HEK293 (cell line): Measurements from ENCODE around the gene MPV17L2.

Experiments used
- CTCF ChIP-seq: fragments of 450-650 bp; formaldehyde crosslinking; IDR thresholded peaks from 2 replicates; pipeline ENCODE4 v1.5.1; 2016; ENCODE audit warnings: missing biosample characterization, missing genetic modification characterization
- ELK4 ChIP-seq: IDR thresholded peaks from 2 replicates; pipeline ENCODE4 v1.6.1; 2011; ENCODE audit warnings: mild to moderate bottlenecking, low read depth, low read length, borderline replicate concordance
- PRDM10 ChIP-seq: fragments of 450-650 bp; formaldehyde crosslinking; IDR thresholded peaks from 2 replicates; pipeline ENCODE4 v1.5.1; 2016; ENCODE audit warnings: missing biosample characterization, missing genetic modification characterization
- REST ChIP-seq: fragments of 450-650 bp; formaldehyde crosslinking; IDR thresholded peaks from 2 replicates; pipeline ENCODE4 v1.5.1; 2016; ENCODE audit warnings: missing biosample characterization, missing genetic modification characterization
- SP2 ChIP-seq: fragments of 450-650 bp; formaldehyde crosslinking; IDR thresholded peaks from 2 replicates; pipeline ENCODE4 v1.5.1; 2016; ENCODE audit warnings: missing biosample characterization, missing genetic modification characterization
- ZBTB1 ChIP-seq: fragments of 450-650 bp; formaldehyde crosslinking; IDR thresholded peaks from 2 replicates; pipeline ENCODE4 v1.5.1; 2016; ENCODE audit warnings: missing biosample characterization, missing genetic modification characterization
- ZBTB17 ChIP-seq: fragments of 450-650 bp; formaldehyde crosslinking; IDR thresholded peaks from 2 replicates; pipeline ENCODE4 v1.5.1; 2016; ENCODE audit warnings: missing biosample characterization, missing genetic modification characterization
- ZNF239 ChIP-seq: fragments of 450-650 bp; formaldehyde crosslinking; IDR thresholded peaks from 2 replicates; pipeline ENCODE4 v1.5.1; 2016; ENCODE audit warnings: missing biosample characterization, missing genetic modification characterization
- ZNF24 ChIP-seq: fragments of 450-650 bp; formaldehyde crosslinking; IDR thresholded peaks from 2 replicates; pipeline ENCODE4 v1.5.1; 2016; ENCODE audit warnings: missing biosample characterization, missing genetic modification characterization
- ZNF350 ChIP-seq: fragments of 450-650 bp; formaldehyde crosslinking; IDR thresholded peaks from 2 replicates; pipeline ENCODE4 v1.5.0; 2017; ENCODE audit warnings: missing biosample characterization, mild to moderate bottlenecking, missing genetic modification characterization
- ZNF670 ChIP-seq: fragments of 450-650 bp; formaldehyde crosslinking; IDR thresholded peaks from 2 replicates; pipeline ENCODE4 v1.5.1; 2016; ENCODE audit warnings: missing biosample characterization, missing genetic modification characterization, low read depth
- ZNF837 ChIP-seq: fragments of 450-650 bp; formaldehyde crosslinking; IDR thresholded peaks from 2 replicates; pipeline ENCODE4 v1.5.1; 2016; ENCODE audit warnings: missing biosample characterization, missing genetic modification characterization

- TF ChIP-seq REST (no peak), CTCF (tag by site-specific recombination) (no peak), ELK4 (no peak), ZNF24 (no peak), PRDM10 (tag by site-specific recombination) (no peak), ZNF350 (no peak), ZNF670 (no peak), ZBTB1 (no peak), ZNF239 (tag by site-specific recombination) (no peak), ZNF837 (tag by site-specific recombination) (no peak), ZBTB17 (tag by site-specific recombination) (no peak), SP2 (tag by site-specific recombination) (no peak)
Observed at GRCh38 chr19:18230941-18231734, 38.1 kb downstream of the MPV17L2 start.
